Middle frontal gyrus (tissue), 1 donor: ENCODE measurements around the gene GEMIN5.

Experiments
- DNase-seq: peaks from one replicate; pipeline ENCODE4 v3.0.0-alpha.2; 2015; ENCODE audit warnings: low spot score; ENCODE audit errors: extremely low spot score

GEMIN5 gene

GRCh38 chr5:154849791-154850201, 88.2 kb downstream of the GEMIN5 start:
- DNase-seq, result no peak

DNA sequence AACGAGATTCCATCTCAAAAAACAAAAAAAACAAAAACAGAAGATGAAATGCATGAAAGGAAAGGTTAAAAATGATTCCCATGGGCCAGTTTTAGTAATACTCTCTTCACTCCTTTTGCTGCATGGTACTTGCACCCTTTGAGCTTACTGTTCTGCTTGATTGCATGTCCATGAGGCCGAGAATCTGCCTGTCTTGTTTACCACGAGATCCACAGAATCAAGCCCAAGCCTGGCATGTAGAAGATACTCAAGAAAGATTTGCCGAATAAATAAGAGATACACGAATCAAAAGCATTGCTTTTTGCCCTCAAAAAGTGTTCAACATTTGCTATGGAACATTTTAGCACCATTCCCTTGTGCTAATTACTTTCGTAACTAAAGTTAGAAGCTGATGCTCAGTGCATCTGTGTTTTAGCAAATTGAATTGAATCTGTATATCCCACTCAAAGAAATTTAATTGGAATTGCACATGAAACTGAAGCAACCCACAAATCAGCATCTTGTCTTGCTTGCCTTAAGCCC, 88.7 kb downstream of the GEMIN5 start:
- DNase-seq, result no peak

DNA sequence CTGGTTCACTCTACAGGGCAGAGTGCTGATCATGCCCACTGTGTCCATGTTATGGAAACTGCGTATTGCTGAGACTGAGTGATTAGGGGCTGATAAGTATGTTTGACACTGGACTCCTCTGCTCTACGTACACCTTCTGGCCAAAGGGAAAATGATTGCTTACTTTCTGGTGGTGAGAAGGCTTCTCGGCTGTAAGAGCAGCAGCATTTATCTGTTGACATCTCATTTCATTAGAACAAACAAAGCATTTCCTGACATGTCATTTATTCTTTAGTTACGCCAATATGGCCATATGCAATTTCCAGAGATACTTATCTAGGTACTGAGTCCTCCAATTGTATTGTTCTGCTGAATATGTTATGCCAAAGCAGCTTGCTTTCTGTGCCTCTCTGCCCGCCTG, 93.2 kb downstream of the GEMIN5 start:
- no peak for DNase-seq

GRCh38 chr5:154842689-154843530, 95.1 kb downstream of the GEMIN5 start:
- no peak for DNase-seq

DNA sequence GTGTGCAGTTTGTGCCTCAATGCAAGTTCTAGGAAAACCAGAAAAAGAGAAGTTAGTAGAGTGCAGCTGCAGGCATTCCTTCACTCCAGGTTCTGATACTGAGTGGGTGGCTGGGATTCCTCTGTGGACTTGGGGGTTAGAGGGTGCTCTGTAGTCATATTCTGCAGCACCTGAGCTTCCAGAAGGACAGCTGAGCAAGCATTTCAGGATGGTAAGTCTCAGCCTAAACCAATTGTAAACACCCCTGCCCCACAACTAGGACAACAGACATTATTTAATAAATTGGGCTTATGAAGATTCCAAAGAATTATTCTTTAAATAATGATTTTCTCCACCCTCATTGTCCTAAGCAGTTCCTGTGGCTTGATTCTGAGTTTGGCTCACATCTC, 96.7 kb downstream of the GEMIN5 start:
- DNase-seq, result no peak

DNA sequence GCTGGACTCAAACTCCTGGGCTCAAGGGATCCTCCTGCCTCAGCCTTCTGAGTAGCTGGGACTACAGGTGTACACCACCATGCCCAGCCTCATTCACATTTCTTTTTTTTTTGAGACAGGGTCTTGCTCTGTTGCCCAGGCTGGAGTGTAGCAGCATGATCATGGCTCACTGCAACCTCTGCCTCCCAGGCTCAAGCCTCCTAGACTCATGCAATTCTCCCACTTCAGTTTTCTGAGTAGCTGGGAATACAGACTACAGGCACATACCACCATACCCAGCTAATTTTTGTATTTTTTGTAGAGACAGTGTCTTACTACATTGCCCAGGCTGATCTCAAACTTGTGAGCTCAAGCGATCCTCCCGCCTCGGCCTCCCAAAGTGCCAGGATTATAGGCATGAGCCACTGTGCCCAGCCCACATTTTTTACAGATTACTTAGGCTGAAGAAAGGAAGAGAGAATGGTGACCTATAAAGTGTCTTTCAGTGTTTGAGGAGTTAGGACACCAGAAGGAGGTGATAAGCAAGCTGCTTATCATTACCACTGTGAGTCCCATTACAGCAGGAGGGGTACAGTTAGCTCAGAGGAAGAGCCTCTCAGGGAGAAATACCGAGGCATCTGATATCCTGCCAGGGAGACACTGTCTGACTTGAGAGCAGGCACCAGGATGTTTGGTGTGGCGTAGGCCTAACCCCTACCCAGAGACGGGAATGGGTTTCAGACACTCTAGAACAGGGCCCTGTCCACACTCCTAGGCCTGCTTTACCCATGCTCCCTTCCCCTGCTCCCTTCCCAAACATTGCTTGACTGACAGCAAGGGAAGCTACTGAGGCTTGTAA, 97.4 kb downstream of the GEMIN5 start:
- DNase-seq, result no peak
